ENCODE results near the gene ZNF197. TPM values are rescaled to one million over a fixed set of nuclear protein-coding genes. Genes with fewer than 3 reads are reported as not detected.
A peak's percentile ranks its signal among the peaks of the same experiment; 100 is the strongest.

ZNF197 gene
- total and polyA plus RNA-seq, 3 donors from 2014 or later: 11.9 to 23.6 (median 21.1) TPM

- H3K4me3 ChIP-seq: peak within 1 kb of the TSS; percentile 61 to 66
- H3K9me3 ChIP-seq: no peaks in the 10 kb centered on the region
- WGBS, 2 donors: 1% methylated on average over 21 to 41 of the region's 41 CpGs
- peak within 1 kb of the TSS; percentile 45 to 75 for H3K27ac ChIP-seq
- H3K36me3 ChIP-seq (ENCODE audit: low read depth, missing control alignments): no peaks in the 10 kb centered on the region
- peaks cover 2% of the 10 kb centered on the region for H3K4me1 ChIP-seq
- no peaks in the 10 kb centered on the region for H3K27me3 ChIP-seq
- no peak for TF ChIP-seq POLR2A (IDR thresholded peaks at IDR 0.05)
- TF ChIP-seq, protein P1, sequence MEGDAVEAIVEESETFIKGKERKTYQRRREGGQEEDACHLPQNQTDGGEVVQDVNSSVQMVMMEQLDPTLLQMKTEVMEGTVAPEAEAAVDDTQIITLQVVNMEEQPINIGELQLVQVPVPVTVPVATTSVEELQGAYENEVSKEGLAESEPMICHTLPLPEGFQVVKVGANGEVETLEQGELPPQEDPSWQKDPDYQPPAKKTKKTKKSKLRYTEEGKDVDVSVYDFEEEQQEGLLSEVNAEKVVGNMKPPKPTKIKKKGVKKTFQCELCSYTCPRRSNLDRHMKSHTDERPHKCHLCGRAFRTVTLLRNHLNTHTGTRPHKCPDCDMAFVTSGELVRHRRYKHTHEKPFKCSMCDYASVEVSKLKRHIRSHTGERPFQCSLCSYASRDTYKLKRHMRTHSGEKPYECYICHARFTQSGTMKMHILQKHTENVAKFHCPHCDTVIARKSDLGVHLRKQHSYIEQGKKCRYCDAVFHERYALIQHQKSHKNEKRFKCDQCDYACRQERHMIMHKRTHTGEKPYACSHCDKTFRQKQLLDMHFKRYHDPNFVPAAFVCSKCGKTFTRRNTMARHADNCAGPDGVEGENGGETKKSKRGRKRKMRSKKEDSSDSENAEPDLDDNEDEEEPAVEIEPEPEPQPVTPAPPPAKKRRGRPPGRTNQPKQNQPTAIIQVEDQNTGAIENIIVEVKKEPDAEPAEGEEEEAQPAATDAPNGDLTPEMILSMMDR (IDR thresholded peaks at IDR 0.05): no peak
- DNase-seq: peak; percentile 58
- intact Hi-C loops (cut with DNase I; ENCODE audit: low total_unique reads): no loop called here
Observed at GRCh38 chr3:44584646-44585501, 40.0 kb upstream of the ZNF197 start, which contains the start of gene ZNF660. Gene ZNF660, plus strand, starts transcription at chr3:44584964. Its CDS starts 9,230 bp downstream, at chr3:44594194.

- H3K9me3 ChIP-seq: no peaks in the 10 kb centered on the region
- no peak for TF ChIP-seq POLR2A (IDR thresholded peaks at IDR 0.05)
- TF ChIP-seq, protein P1 (IDR thresholded peaks at IDR 0.05): no peak
Observed at GRCh38 chr3:44596621-44597020, 28.2 kb upstream of the ZNF197 start.

GRCh38 chr3:44601749-44602148, 23.1 kb upstream of the ZNF197 start:
- no peak overlapping the region for H3K4me3 ChIP-seq
- no peaks in the 10 kb centered on the region for H3K27me3 ChIP-seq
- WGBS, 2 donors: 94 to 100% methylated on average over 2 of the region's 2 CpGs
- no peak overlapping the region for H3K27ac ChIP-seq
- no peaks in the 10 kb centered on the region for H3K36me3 ChIP-seq (ENCODE audit: low read depth, missing control alignments)
- no peaks in the 10 kb centered on the region for H3K9me3 ChIP-seq
- DNase-seq: no peak
- TF ChIP-seq, protein P1 (IDR thresholded peaks at IDR 0.05): no peak
- TF ChIP-seq POLR2A (IDR thresholded peaks at IDR 0.05): no peak
- no peaks in the 10 kb centered on the region for H3K4me1 ChIP-seq
- intact Hi-C loops (cut with DNase I; ENCODE audit: low total_unique reads): no loop called here

More at GRCh38 chr3:44596621-44597020, 28.2 kb upstream of the ZNF197 start:
- no peaks in the 10 kb centered on the region for H3K36me3 ChIP-seq (ENCODE audit: low read depth, missing control alignments)
- WGBS, 2 donors: 86 to 90% methylated on average over 1 of the region's 1 CpG
- H3K4me3 ChIP-seq: no peak overlapping the region
- H3K27ac ChIP-seq: no peak overlapping the region
- H3K27me3 ChIP-seq: no peaks in the 10 kb centered on the region
- DNase-seq: no peak
- intact Hi-C loops (cut with DNase I; ENCODE audit: low total_unique reads): no loop called here
- H3K4me1 ChIP-seq: no peaks in the 10 kb centered on the region

DNA sequence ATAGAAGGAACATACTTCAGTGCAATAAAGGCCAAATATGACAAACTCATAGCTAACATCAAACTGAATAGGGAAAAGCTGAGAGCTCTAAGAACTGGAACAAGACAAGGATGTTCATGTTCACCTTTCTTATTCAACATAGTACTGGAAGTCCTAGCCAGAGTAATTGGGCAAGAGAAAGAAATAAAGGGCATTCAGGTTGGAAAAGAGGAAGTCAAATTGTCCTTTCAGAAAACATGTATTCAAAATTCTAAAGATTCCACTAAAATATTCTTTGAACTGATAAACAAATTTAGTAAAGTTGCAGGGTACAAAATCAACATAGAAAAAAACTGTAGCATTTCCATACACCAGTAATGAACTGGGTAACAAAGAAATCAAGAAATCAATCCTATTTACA, 12.2 kb upstream of the ZNF197 start:
- no peak for DNase-seq
- no peaks in the 10 kb centered on the region for H3K36me3 ChIP-seq (ENCODE audit: low read depth, missing control alignments)
- intact Hi-C loops (cut with DNase I; ENCODE audit: low total_unique reads): no loop called here
- H3K4me3 ChIP-seq: no peak overlapping the region
- no peak for TF ChIP-seq POLR2A (IDR thresholded peaks at IDR 0.05)
- TF ChIP-seq, protein P1 (IDR thresholded peaks at IDR 0.05): no peak
- H3K9me3 ChIP-seq: no peaks in the 10 kb centered on the region
- H3K27ac ChIP-seq: no peak overlapping the region
- H3K4me1 ChIP-seq: no peaks in the 10 kb centered on the region
- no peaks in the 10 kb centered on the region for H3K27me3 ChIP-seq
